ENCODE data around the gene SORCS3. TPM values are rescaled to one million over a fixed set of nuclear protein-coding genes. Genes with fewer than 3 reads are reported as not detected.

The SORCS3 gene
- total RNA-seq, 4 donors from 2014 or later: not detected

DNA sequence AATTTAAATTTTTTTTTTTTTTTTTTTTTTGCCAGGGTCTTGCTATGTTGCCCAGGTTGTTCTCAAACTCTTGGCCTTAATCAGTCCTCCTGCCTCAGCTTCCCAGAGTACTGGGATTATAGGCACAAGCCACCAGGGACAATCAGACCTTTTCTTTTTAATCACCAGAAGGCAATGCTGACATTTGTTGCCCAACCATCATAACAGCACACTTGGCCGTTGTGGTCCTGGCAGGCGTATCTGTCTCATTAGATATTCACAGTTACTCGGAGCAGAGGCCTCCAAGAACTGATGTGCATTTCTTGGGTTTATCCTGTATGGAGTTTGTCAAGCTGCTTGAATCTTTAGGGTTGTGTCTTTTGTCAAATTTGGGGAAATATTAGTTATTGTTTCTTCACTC lies 100.0 kb downstream of the SORCS3 start:
- no peak for DNase-seq
- Histone ChIP-seq H3K4me1 (no peaks in the 10 kb centered on the region), H3K9me3 (no peaks in the 10 kb centered on the region), H3K4me3 (replicated peaks in 1 of 3) (no peak overlapping the region), H3K27ac (no peak overlapping the region), H3K27me3 (no peaks in the 10 kb centered on the region), H3K36me3 (no peaks in the 10 kb centered on the region)
- WGBS, 2 donors: 71 to 84% methylated on average over 3 of the region's 3 CpGs
- TF ChIP-seq POLR2A (IDR thresholded peaks at IDR 0.05): no peak
- TF ChIP-seq, protein P1, sequence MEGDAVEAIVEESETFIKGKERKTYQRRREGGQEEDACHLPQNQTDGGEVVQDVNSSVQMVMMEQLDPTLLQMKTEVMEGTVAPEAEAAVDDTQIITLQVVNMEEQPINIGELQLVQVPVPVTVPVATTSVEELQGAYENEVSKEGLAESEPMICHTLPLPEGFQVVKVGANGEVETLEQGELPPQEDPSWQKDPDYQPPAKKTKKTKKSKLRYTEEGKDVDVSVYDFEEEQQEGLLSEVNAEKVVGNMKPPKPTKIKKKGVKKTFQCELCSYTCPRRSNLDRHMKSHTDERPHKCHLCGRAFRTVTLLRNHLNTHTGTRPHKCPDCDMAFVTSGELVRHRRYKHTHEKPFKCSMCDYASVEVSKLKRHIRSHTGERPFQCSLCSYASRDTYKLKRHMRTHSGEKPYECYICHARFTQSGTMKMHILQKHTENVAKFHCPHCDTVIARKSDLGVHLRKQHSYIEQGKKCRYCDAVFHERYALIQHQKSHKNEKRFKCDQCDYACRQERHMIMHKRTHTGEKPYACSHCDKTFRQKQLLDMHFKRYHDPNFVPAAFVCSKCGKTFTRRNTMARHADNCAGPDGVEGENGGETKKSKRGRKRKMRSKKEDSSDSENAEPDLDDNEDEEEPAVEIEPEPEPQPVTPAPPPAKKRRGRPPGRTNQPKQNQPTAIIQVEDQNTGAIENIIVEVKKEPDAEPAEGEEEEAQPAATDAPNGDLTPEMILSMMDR (IDR thresholded peaks at IDR 0.05): no peak
- intact Hi-C loops (cut with DNase I): no loop called here

DNA sequence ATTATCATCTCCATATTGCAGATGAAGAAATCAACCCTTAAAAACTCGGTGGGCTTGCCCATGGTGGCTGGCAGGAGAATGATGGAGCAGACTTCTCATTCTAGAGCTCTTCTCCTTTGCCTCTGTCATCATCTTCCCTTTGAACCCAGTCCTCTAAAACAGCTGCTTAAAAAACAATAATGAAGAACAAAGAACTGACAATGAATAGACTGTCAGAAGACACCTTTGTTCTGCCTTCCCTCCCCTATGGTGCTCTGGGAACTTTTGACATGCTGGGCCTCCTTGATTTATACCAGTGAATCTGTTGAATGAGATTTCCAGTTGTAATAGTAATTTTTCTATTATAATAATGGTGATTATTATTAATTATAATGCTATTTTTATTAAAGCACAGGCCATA lies 103.0 kb downstream of the SORCS3 start:
- no peak overlapping the region for H3K27ac ChIP-seq
- no peak overlapping the region for H3K4me3 ChIP-seq (replicated peaks in 1 of 3)
- H3K27me3 ChIP-seq: no peaks in the 10 kb centered on the region
- intact Hi-C loops (cut with DNase I): no loop called here
- no peaks in the 10 kb centered on the region for H3K4me1 ChIP-seq
- H3K36me3 ChIP-seq: no peaks in the 10 kb centered on the region
- DNase-seq: no peak
- WGBS, 2 donors: 75 to 76% methylated on average over 1 of the region's 1 CpG
- no peaks in the 10 kb centered on the region for H3K9me3 ChIP-seq
- no peak for TF ChIP-seq POLR2A (IDR thresholded peaks at IDR 0.05)
- TF ChIP-seq, protein P1 (IDR thresholded peaks at IDR 0.05): no peak

DNA sequence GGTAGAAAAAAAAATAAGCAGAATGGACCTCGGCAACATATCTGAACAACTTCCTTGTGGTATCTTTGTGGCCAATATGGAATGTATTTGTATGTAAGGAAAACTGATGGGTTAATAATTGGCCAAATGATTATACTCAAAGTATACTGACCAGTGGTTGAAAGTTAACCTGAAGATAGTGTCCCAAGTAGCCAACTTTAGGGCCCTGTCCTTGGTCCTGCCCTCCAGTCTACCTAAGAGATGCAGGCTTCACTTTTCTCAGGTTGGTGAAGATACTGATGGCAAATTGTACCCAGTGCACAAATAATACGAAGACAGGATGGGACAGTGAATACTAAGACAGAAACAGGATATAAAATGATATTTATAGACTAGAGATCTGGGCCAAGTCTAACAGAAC lies 109.2 kb downstream of the SORCS3 start:
- H3K27ac ChIP-seq: no peak overlapping the region
- no peak for DNase-seq
- intact Hi-C loops (cut with DNase I): no loop called here
- no peaks in the 10 kb centered on the region for H3K4me1 ChIP-seq
- no peaks in the 10 kb centered on the region for H3K36me3 ChIP-seq
- 70 to 73% methylated on average over 2 of the region's 2 CpGs for WGBS, 2 donors
- no peak for TF ChIP-seq POLR2A (IDR thresholded peaks at IDR 0.05)
- TF ChIP-seq, protein P1 (IDR thresholded peaks at IDR 0.05): no peak
- no peaks in the 10 kb centered on the region for H3K27me3 ChIP-seq
- no peak overlapping the region for H3K4me3 ChIP-seq (replicated peaks in 1 of 3)
- no peaks in the 10 kb centered on the region for H3K9me3 ChIP-seq

DNA sequence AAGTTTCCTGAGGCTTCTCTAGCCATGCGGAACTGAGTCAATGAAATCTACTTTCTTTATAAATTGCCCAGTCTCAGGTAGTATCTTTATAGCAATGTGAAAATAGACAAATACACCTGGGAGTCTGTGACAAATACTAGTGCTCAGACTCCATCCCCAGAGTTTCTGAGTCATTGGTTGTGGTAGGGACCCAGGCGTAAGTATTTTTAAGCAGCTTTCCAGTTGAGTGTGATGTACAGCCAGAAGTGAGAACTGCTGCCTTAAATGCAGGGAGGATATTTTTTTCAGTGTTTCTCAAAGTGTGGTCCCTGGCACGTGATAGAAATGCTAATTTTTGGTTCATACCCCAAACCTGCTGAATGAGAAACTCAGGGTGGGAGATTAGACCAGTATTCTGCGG lies 121.7 kb downstream of the SORCS3 start:
- no peak for DNase-seq
- H3K4me1 ChIP-seq: no peaks in the 10 kb centered on the region
- WGBS, 2 donors: 73 to 83% methylated on average over 4 of the region's 4 CpGs
- intact Hi-C loops (cut with DNase I): no loop called here
- H3K27me3 ChIP-seq: no peaks in the 10 kb centered on the region
- no peak overlapping the region for H3K4me3 ChIP-seq (replicated peaks in 1 of 3)
- no peaks in the 10 kb centered on the region for H3K9me3 ChIP-seq
- H3K36me3 ChIP-seq: no peaks in the 10 kb centered on the region
- no peak overlapping the region for H3K27ac ChIP-seq
- TF ChIP-seq, protein P1 (IDR thresholded peaks at IDR 0.05): no peak
- TF ChIP-seq POLR2A (IDR thresholded peaks at IDR 0.05): no peak

DNA sequence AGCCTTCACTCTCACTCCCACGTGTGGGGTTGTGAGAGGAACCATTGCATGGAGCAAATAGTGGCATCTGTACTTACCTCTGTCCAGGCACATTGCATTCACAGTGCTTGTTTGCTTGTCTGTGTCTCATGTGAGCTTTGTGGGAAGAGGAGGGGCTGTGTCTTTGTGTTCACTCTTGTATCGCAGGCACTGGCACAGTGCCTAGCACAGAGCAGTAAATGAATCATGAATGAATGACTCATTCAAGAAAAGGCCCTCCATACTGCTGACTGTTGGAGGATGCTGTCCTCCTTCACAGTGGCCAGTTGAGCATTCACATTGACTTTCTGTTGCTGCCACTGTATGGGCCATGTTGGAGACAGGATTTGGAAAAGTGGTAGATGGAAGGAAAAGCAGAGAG lies 125.3 kb downstream of the SORCS3 start:
- Histone ChIP-seq H3K36me3 (no peaks in the 10 kb centered on the region), H3K4me3 (replicated peaks in 1 of 3) (no peak overlapping the region), H3K9me3 (no peaks in the 10 kb centered on the region), H3K27ac (no peak overlapping the region), H3K27me3 (no peaks in the 10 kb centered on the region), H3K4me1 (no peaks in the 10 kb centered on the region)
- no peak for DNase-seq
- intact Hi-C loops (cut with DNase I): no loop called here
- TF ChIP-seq, protein P1 (IDR thresholded peaks at IDR 0.05): no peak
- TF ChIP-seq POLR2A (IDR thresholded peaks at IDR 0.05): no peak
- 0 to 38% methylated on average over 1 to 2 of the region's 2 CpGs for WGBS, 2 donors
